ENCODE results near the gene VWA1. TPM values are rescaled to one million over a fixed set of nuclear protein-coding genes. Genes with fewer than 3 reads are reported as not detected.
A peak's percentile ranks its signal among the peaks of the same experiment; 100 is the strongest.
"Not testable (repeated sequence)": the region's sequence is repeated elsewhere in the genome, so short reads cannot be mapped to it uniquely, and the experiment has no call there.

Gene VWA1
- total RNA-seq, 2 donors from 2014 or later = 1.3 to 7.7 TPM

- ATAC-seq (peak; percentile 95 to 98), DNase-seq (ENCODE audit: low spot score) (peak; percentile 93)
- H3K27ac Mint-ChIP-seq = peak within 1 kb of the TSS; percentile 38 to 86
- H3K4me1 Mint-ChIP-seq (ENCODE audit: low read depth in 2 of 2) = peaks cover 8 to 11% of the 10 kb centered on the region in 2 donors
- H3K9me3 Mint-ChIP-seq = no peaks in the 10 kb centered on the region
- no peaks in the 10 kb centered on the region for H3K36me3 Mint-ChIP-seq
- H3K4me3 Mint-ChIP-seq = peak within 1 kb of the TSS; percentile 93
- H3K27me3 Mint-ChIP-seq = no peaks in the 10 kb centered on the region
Observed at GRCh38 chr1:1471389-1472052, 36.0 kb downstream of the VWA1 start, which contains the start of gene ATAD3B. TSS of gene ATAD3B (plus strand) at chr1:1471765. CDS start at chr1:1471885, 120 bp downstream.

GRCh38 chr1:1472053-1472876 lies 36.8 kb downstream of the VWA1 start:
- ATAC-seq = peak; percentile 43 to 58
- not testable (repeated sequence) for H3K9me3 Mint-ChIP-seq; H3K36me3 Mint-ChIP-seq; DNase-seq (ENCODE audit: low spot score); H3K27me3 Mint-ChIP-seq
- Mint-ChIP-seq H3K27ac (peak overlapping the region in 1 of 2 donors; percentile 31), H3K4me1 (ENCODE audit: low read depth in 2 of 2) (peaks cover 8 to 11% of the 10 kb centered on the region in 2 donors), H3K4me3 (peak overlapping the region; percentile 75)

DNA sequence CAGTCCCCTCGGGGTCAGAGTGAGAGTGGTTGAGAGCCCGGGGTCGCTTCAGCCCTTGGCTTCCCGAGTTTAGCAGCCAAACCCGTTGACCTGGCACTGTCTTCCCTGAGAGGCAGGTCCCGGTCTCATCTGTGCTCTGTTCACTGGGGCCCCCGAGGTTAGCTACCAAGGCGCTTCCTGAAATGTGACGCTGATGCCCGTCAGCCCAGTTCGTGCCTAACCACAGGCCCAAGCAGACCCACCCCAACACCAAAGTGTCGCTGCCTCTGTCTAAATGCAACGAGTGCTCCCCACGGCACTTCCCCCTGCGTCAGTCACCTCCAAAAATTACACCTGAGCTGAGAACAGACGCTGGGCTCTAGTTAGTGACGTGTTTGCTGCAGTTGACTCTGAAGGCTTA lies 40.5 kb downstream of the VWA1 start:
- not testable (repeated sequence) for H3K27ac Mint-ChIP-seq; ATAC-seq; H3K4me1 Mint-ChIP-seq (ENCODE audit: low read depth in 2 of 2); DNase-seq (ENCODE audit: low spot score); H3K9me3 Mint-ChIP-seq; H3K4me3 Mint-ChIP-seq; H3K27me3 Mint-ChIP-seq; H3K36me3 Mint-ChIP-seq

- Mint-ChIP-seq H3K36me3 (peaks cover 4% of the 10 kb centered on the region), H3K27me3 (no peaks in the 10 kb centered on the region), H3K9me3 (no peaks in the 10 kb centered on the region), H3K4me3 (no peak overlapping the region), H3K27ac (no peak overlapping the region), H3K4me1 (ENCODE audit: low read depth in 2 of 2) (peaks cover 0 to 7% of the 10 kb centered on the region in 2 donors)
- ATAC-seq (no peak), DNase-seq (ENCODE audit: low spot score) (no peak)
Observed at GRCh38 chr1:1477206-1477605, 41.7 kb downstream of the VWA1 start.

DNA sequence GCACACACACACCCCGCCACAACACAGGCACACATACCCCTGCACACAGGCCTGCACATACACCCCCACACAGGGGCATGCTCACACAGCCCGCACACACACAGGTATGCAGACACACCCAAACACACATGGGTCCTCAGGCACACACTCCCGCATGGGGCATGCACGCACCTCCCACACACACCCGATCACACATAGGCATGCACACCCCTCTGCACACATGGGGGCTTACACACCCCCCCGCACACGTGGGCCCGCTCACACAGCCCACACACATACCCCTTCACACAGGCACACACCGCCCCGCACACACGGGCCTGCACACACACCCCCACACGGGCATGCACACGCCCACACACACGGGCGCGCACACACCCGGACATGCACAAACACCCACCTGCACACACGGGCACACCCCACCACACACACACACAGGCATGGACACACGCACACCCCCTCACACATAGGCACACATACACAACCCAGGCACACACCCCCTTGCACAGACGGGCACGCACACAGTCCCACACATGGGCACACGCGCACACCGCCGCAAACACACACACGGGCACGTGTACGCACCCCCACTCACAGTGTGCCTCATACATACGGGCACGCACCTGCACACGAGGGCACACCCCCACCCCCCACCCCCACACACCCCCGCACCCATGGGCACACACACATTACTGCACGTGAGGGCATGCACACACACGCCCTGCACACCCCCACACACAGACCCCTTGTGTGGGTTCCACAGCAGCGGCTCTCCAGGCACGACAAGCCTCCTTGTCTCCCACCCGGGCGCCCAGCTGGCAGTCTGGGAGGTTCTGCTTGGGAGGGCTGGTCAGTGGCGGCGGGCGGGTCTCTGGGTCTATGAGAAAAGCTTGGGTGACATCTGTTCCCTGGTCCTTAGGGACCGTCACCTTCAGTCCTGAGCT lies 44.3 kb downstream of the VWA1 start:
- Mint-ChIP-seq H3K36me3 (peaks cover 4% of the 10 kb centered on the region), H3K4me3 (no peak overlapping the region), H3K27ac (no peak overlapping the region), H3K9me3 (no peaks in the 10 kb centered on the region), H3K27me3 (no peaks in the 10 kb centered on the region), H3K4me1 (ENCODE audit: low read depth in 2 of 2) (peaks cover 0 to 7% of the 10 kb centered on the region in 2 donors)
- DNase-seq (ENCODE audit: low spot score) = no peak
- peak; percentile 22 to 40 for ATAC-seq

DNA sequence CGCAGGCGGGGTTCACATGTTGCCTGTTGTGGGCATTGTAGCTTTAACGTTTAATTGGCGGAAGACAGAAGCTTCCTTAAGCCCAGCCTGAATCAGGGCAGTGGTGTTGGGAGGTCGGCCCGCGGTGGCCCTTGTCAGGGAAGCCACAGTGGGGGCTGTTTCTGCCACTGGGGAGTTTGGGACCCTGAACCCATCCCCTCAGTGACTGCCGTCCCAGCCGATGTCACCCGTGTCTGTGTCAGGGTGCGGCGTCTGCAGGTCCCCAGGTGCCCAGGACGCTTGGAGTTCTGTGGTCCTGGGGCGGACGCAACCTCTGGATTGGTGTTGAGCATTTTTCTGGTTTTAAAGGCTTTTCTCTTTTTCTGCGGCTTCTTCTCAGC lies 45.0 kb downstream of the VWA1 start:
- not testable (repeated sequence) for ATAC-seq; DNase-seq (ENCODE audit: low spot score); H3K27me3 Mint-ChIP-seq; H3K27ac Mint-ChIP-seq; H3K36me3 Mint-ChIP-seq; H3K4me3 Mint-ChIP-seq; H3K9me3 Mint-ChIP-seq; H3K4me1 Mint-ChIP-seq (ENCODE audit: low read depth in 2 of 2)

DNA sequence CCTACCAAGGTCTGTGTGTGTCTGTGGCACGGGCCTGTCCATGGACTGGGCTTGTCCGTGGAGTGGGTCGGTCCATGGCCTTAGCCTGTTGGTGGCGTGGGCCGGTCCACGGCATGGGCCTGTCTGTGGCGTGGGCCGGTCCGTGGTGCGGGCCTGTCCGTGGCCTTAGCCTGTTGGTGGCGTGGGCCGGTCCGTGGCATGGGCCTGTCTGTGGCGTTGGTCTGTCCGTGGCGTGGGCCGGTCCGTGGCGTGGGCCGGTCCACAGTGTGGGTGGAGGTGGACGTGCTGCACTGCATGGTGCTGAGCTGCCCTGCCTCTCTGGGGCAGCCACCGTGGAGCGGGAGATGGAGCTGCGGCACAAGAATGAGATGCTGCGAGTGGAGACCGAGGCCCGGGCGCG lies 46.3 kb downstream of the VWA1 start:
- not testable (repeated sequence) for H3K27ac Mint-ChIP-seq; H3K27me3 Mint-ChIP-seq; ATAC-seq; H3K4me3 Mint-ChIP-seq; DNase-seq (ENCODE audit: low spot score); H3K9me3 Mint-ChIP-seq; H3K4me1 Mint-ChIP-seq (ENCODE audit: low read depth in 2 of 2); H3K36me3 Mint-ChIP-seq

GRCh38 chr1:1482856-1483255 lies 47.4 kb downstream of the VWA1 start:
- Mint-ChIP-seq H3K27me3 (no peaks in the 10 kb centered on the region), H3K27ac (no peak overlapping the region), H3K4me3 (no peak overlapping the region), H3K9me3 (no peaks in the 10 kb centered on the region), H3K4me1 (ENCODE audit: low read depth in 2 of 2) (peaks cover 0 to 4% of the 10 kb centered on the region in 2 donors), H3K36me3 (peaks cover 4% of the 10 kb centered on the region)
- ATAC-seq (no peak), DNase-seq (ENCODE audit: low spot score) (no peak)

DNA sequence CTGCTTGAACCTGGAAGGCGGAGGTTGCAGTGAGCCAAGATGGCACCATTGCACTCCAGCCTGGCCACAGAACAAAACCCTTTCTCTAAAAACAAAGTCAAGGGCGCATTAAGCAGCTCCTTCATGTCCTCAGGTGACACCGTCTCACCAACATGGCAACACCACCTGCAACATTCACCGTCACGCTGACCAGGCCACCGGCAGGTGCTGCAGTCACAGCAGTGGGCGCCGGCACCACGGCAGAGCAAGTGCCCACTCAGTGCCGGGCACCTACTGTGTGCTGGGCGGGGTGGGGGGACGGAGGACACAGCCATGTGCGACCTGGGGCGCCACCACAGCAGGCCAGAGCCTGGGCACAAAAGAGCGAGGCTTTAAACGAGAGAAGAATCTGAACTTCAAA lies 48.2 kb downstream of the VWA1 start:
- DNase-seq (ENCODE audit: low spot score) = no peak
- no peak for ATAC-seq
- Mint-ChIP-seq H3K9me3 (no peaks in the 10 kb centered on the region), H3K36me3 (peaks cover 4% of the 10 kb centered on the region), H3K4me3 (no peak overlapping the region), H3K4me1 (ENCODE audit: low read depth in 2 of 2) (peaks cover 0 to 4% of the 10 kb centered on the region in 2 donors), H3K27ac (no peak overlapping the region), H3K27me3 (no peaks in the 10 kb centered on the region)

GRCh38 chr1:1484976-1485750 lies 49.7 kb downstream of the VWA1 start:
- H3K27me3 Mint-ChIP-seq; H3K9me3 Mint-ChIP-seq; H3K4me3 Mint-ChIP-seq; H3K27ac Mint-ChIP-seq; H3K36me3 Mint-ChIP-seq; H3K4me1 Mint-ChIP-seq (ENCODE audit: low read depth in 2 of 2); DNase-seq (ENCODE audit: low spot score): not testable (repeated sequence)
- ATAC-seq = peak in 1 of 2 donors; percentile 13

- not testable (repeated sequence) for H3K9me3 Mint-ChIP-seq; H3K27me3 Mint-ChIP-seq; H3K4me3 Mint-ChIP-seq; DNase-seq (ENCODE audit: low spot score); H3K27ac Mint-ChIP-seq; H3K36me3 Mint-ChIP-seq; ATAC-seq; H3K4me1 Mint-ChIP-seq (ENCODE audit: low read depth in 2 of 2)
Observed at GRCh38 chr1:1485755-1486317, 50.3 kb downstream of the VWA1 start.

DNA sequence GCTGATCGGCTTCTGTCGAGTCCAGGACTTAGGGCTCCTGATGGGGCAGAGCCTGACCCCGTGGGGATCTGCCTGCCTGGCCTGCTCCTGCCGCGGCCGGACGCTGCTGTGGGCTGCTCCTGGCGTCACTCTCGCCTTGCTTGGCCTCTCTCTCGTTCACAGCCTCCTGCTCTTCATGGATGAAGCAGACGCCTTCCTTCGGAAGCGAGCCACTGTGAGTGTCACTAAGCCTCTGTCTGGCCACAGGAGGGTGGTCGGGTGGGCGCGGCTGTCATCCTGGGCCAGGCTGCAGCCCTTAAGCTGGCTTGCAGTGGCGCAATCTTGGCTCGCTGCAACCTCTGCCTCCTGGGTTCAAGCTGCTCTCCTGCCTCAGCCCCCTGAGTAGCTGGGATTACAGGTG lies 52.2 kb downstream of the VWA1 start:
- H3K9me3 Mint-ChIP-seq = no peaks in the 10 kb centered on the region
- H3K36me3 Mint-ChIP-seq = no peaks in the 10 kb centered on the region
- no peak overlapping the region for H3K4me3 Mint-ChIP-seq
- no peak overlapping the region for H3K27ac Mint-ChIP-seq
- ATAC-seq (no peak), DNase-seq (ENCODE audit: low spot score) (no peak)
- no peaks in the 10 kb centered on the region for H3K4me1 Mint-ChIP-seq (ENCODE audit: low read depth in 2 of 2)
- H3K27me3 Mint-ChIP-seq = no peaks in the 10 kb centered on the region

GRCh38 chr1:1489231-1489630 lies 53.7 kb downstream of the VWA1 start:
- Mint-ChIP-seq H3K27me3 (no peaks in the 10 kb centered on the region), H3K4me3 (no peak overlapping the region), H3K4me1 (ENCODE audit: low read depth in 2 of 2) (no peaks in the 10 kb centered on the region), H3K27ac (no peak overlapping the region), H3K9me3 (peaks cover 3% of the 10 kb centered on the region), H3K36me3 (peaks cover 12% of the 10 kb centered on the region)
- no peak for DNase-seq (ENCODE audit: low spot score)
- ATAC-seq = no peak

Data from natural killer cell treated with Interleukin-12 subunit alpha and Interleukin-12 subunit beta and Interleukin-15 and Interleukin-18, amount 100 ng/mL, for 72 hours (primary cell).